Transverse colon (tissue), 4 donors: ENCODE measurements around the gene MAPK8IP2. TPM values are rescaled to one million over a fixed set of nuclear protein-coding genes. Genes with fewer than 3 reads are reported as not detected.
A peak's percentile ranks its signal among the peaks of the same experiment; 100 is the strongest.
"Not testable (repeated sequence)": the region's sequence is repeated elsewhere in the genome, so short reads cannot be mapped to it uniquely, and the experiment has no call there.

Experiments
- DNase-seq: peaks from one replicate; pipeline ENCODE4 v3.0.0-alpha.2; 2019
- H3K27ac ChIP-seq, 4 donors: fragments of 200-600 bp; sonication (generic); 2 replicates each; pipeline ENCODE4 v1.5.1; 2016 to 2018; ENCODE audit warnings: inconsistent platforms in 4 of 4
- H3K27me3 ChIP-seq: fragments of 200-600 bp; sonication (generic); 2 replicates; pipeline ENCODE4 v1.5.1; 2017; ENCODE audit warnings: inconsistent platforms
- H3K36me3 ChIP-seq, 4 donors: fragments of 200-600 bp; sonication (generic); 2 replicates each; pipeline ENCODE4 v1.5.1; 2017 to 2019; ENCODE audit warnings: inconsistent platforms in 4 of 4
- H3K4me1 ChIP-seq, 4 donors: fragments of 200-600 bp; sonication (generic); 2 replicates each; pipeline ENCODE4 v1.5.1; 2017 to 2020; ENCODE audit warnings: inconsistent platforms in 4 of 4
- H3K4me3 ChIP-seq, 4 donors: fragments of 200-600 bp; sonication (generic); 1 replicate in 1 of 4; 2 replicates in 3 of 4; pipeline versions ENCODE4 v1.5.1 to v1.6.1; 2017 to 2019; ENCODE audit warnings: inconsistent platforms in 4 of 4
- H3K9me3 ChIP-seq, 2 donors: fragments of 200-600 bp; sonication (generic); 2 replicates each; pipeline ENCODE4 v1.5.1; 2017 to 2019; ENCODE audit warnings: inconsistent platforms in 2 of 2
- CTCF ChIP-seq, 5 experiments: fragments of 200-600 bp in 3 of 5; fragments of 450-650 bp in 2 of 5; sonication (generic) in 3 of 5; IDR thresholded peaks; 1 replicate in 2 of 5; 2 replicates in 3 of 5; pipeline ENCODE4 v1.5.1; 2016 to 2017; ENCODE audit warnings: antibody characterized with exemption in 5 of 5, inconsistent platforms in 3 of 5, mild to moderate bottlenecking in 2 of 5, moderate library complexity in 1 of 5
- EP300 ChIP-seq: sonication (generic); formaldehyde crosslinking; IDR thresholded peaks from one replicate; pipeline ENCODE4 v1.6.1; 2017; ENCODE audit warnings: antibody characterized with exemption, low read depth
- POLR2A ChIP-seq: fragments of 450-650 bp; IDR thresholded peaks from one replicate; pipeline ENCODE4 v1.6.1; 2016; ENCODE audit warnings: antibody characterized with exemption, mild to moderate bottlenecking, moderate library complexity
- POLR2AphosphoS5 ChIP-seq, 3 donors: sonication (generic); formaldehyde crosslinking; IDR thresholded peaks; one replicate each; pipeline ENCODE4 v1.6.1; 2016; ENCODE audit warnings: antibody characterized with exemption in 3 of 3
- WGBS, 2 donors: methylation state at CpG; one replicate each; pipeline ENCODE4 v1.1.5; 2018; ENCODE audit warnings: low coverage in 1 of 2; 5-methylcytosine and 5-hydroxymethylcytosine counted together
- in situ Hi-C, 4 donors: fragments of 200-750 bp; cut with MboI; loops; one replicate each; pipeline versions ENCODE4 v1.15.0 to v1.15.1; 2017; ENCODE audit warnings: low sequenced_read_pairs in 3 of 4, low pct_ligation_motif_present in 1 of 4, low pct_unique_long_range_greater_than_20kb in 1 of 4
- intact Hi-C: fragments of 100-400 bp; cut with DNase I; formaldehyde crosslinking; loops from one replicate; pipeline ENCODE4 v1.15.1; 2023; ENCODE audit warnings: low total_unique reads
- total RNA-seq, 4 donors: library from RNA; depleted of rRNA; stranded (reverse); fragments of >200 nt; gene quantifications; one replicate each; pipeline ENCODE4 v1.1.0, GENCODE V29; 2016

MAPK8IP2 gene
- total RNA-seq, 4 donors from 2014 or later = 1.1 to 3.4 (median 1.8) TPM

- 62 to 64% methylated on average over 4 to 23 of the region's 23 CpGs for WGBS, 2 donors
- in situ Hi-C loops = no loop called here
- intact Hi-C loops = no loop called here
These were observed 55.8 kb downstream of the MAPK8IP2 start for GRCh38 chr22:50656122-50657070.

GRCh38 chr22:50657925-50658324 is 57.3 kb downstream of the MAPK8IP2 start:
- no peaks in the 10 kb centered on the region for H3K36me3 ChIP-seq
- H3K4me3 ChIP-seq = no peak overlapping the region
- H3K27ac ChIP-seq = no peak overlapping the region
- in situ Hi-C loops = no loop called here
- 70 to 90% methylated on average over 2 to 4 of the region's 4 CpGs for WGBS, 2 donors
- no peaks in the 10 kb centered on the region for H3K4me1 ChIP-seq
- intact Hi-C loops = no loop called here
- no peak for DNase-seq
- H3K27me3 ChIP-seq = peaks cover 41% of the 10 kb centered on the region
- TF ChIP-seq EP300 (no peak), POLR2A (no peak), CTCF (IDR thresholded peaks at IDR 0.05) (no peak), POLR2AphosphoS5 (IDR thresholded peaks at IDR 0.05) (no peak)
- H3K9me3 ChIP-seq = no peaks in the 10 kb centered on the region

More at GRCh38 chr22:50656122-50657070, 55.8 kb downstream of the MAPK8IP2 start:
- Histone ChIP-seq H3K9me3 (no peaks in the 10 kb centered on the region), H3K4me3 (no peak overlapping the region), H3K27me3 (peaks cover 36% of the 10 kb centered on the region), H3K27ac (peak overlapping the region in 3 of 4 donors; percentile 4 to 25 (median 17)), H3K4me1 (no peaks in the 10 kb centered on the region), H3K36me3 (no peaks in the 10 kb centered on the region)
- TF ChIP-seq POLR2A (no peak), EP300 (no peak), CTCF (IDR thresholded peaks at IDR 0.05) (no peak), POLR2AphosphoS5 (IDR thresholded peaks at IDR 0.05) (no peak)
- no peak for DNase-seq

GRCh38 chr22:50659711-50660110 is 59.1 kb downstream of the MAPK8IP2 start:
- in situ Hi-C loops, H3K36me3 ChIP-seq, H3K4me3 ChIP-seq, H3K27ac ChIP-seq, H3K4me1 ChIP-seq, intact Hi-C loops, DNase-seq, H3K9me3 ChIP-seq: not testable (repeated sequence)
- 85 to 89% methylated on average over 3 to 7 of the region's 7 CpGs for WGBS, 2 donors
- peaks cover 39% of the 10 kb centered on the region for H3K27me3 ChIP-seq

GRCh38 chr22:50660306-50660705 is 59.7 kb downstream of the MAPK8IP2 start:
- H3K27me3 ChIP-seq = peaks cover 33% of the 10 kb centered on the region
- H3K9me3 ChIP-seq = no peaks in the 10 kb centered on the region
- in situ Hi-C loops = no loop called here
- no peak overlapping the region for H3K4me3 ChIP-seq
- intact Hi-C loops = no loop called here
- H3K36me3 ChIP-seq = no peaks in the 10 kb centered on the region
- DNase-seq = no peak
- no peaks in the 10 kb centered on the region for H3K4me1 ChIP-seq
- H3K27ac ChIP-seq = no peak overlapping the region
- TF ChIP-seq POLR2AphosphoS5 (IDR thresholded peaks at IDR 0.05) (no peak), EP300 (no peak), POLR2A (no peak), CTCF (IDR thresholded peaks at IDR 0.05) (no peak)

Other genes starting within 250 kb of the MAPK8IP2 start
- 100 to 1,000 TPM in 2 of 4 donors, 10 to 100 TPM in 2; 59.9 to 241 (median 108) TPM for gene SBF1, start 125.8 kb upstream of the MAPK8IP2 start, total RNA-seq
- gene ADM2, start 119.2 kb upstream of the MAPK8IP2 start, total RNA-seq = 1 to 10 TPM in 3 of 4 donors, under 1 TPM in 1; 0.75 to 5.4 (median 1.2) TPM
- gene MIOX, start 113.9 kb upstream of the MAPK8IP2 start, total RNA-seq = not detected
- gene LMF2, start 93.1 kb upstream of the MAPK8IP2 start, total RNA-seq = 100 to 1,000 TPM in 1 of 4 donors, 10 to 100 TPM in 3; 54.0 to 119 (median 79.9) TPM
- 10 to 100 TPM; 26.5 to 64.7 (median 41.6) TPM for gene NCAPH2, start 92.6 kb upstream of the MAPK8IP2 start, total RNA-seq
- gene SCO2, start 75.2 kb upstream of the MAPK8IP2 start, total RNA-seq = 10 to 100 TPM in 1 of 4 donors, 1 to 10 TPM in 2, not detected in 1; 5.1 to 63.6 (median 5.9) TPM
- 10 to 100 TPM; 27.5 to 60.7 (median 32.2) TPM for gene TYMP, start 70.8 kb upstream of the MAPK8IP2 start, total RNA-seq
- gene KLHDC7B, start 54.9 kb upstream of the MAPK8IP2 start, total RNA-seq = 1 to 10 TPM in 1 of 4 donors, under 1 TPM in 2, not detected in 1; 0.14 to 1.5 (median 0.32) TPM
- not detected for gene SYCE3, start 37.9 kb upstream of the MAPK8IP2 start, total RNA-seq
- gene CPT1B, start 22.4 kb upstream of the MAPK8IP2 start, total RNA-seq = 100 to 1,000 TPM in 1 of 4 donors, 10 to 100 TPM in 3; 34.2 to 111 (median 37.6) TPM
- gene CHKB, start 17.9 kb upstream of the MAPK8IP2 start, total RNA-seq = 100 to 1,000 TPM in 1 of 4 donors, 10 to 100 TPM in 3; 74.8 to 232 (median 86.1) TPM
- gene ARSA, start 27.4 kb downstream of the MAPK8IP2 start, total RNA-seq = 100 to 1,000 TPM in 2 of 4 donors, 10 to 100 TPM in 2; 81.2 to 253 (median 99.1) TPM
- 10 to 100 TPM in 1 of 4 donors, 1 to 10 TPM in 3; 2.7 to 30.3 (median 6.3) TPM for gene SHANK3, start 72.0 kb downstream of the MAPK8IP2 start, total RNA-seq
- gene ACR, start 137.4 kb downstream of the MAPK8IP2 start, total RNA-seq = not detected
- gene RABL2B, start 182.8 kb downstream of the MAPK8IP2 start, total RNA-seq = 10 to 100 TPM in 3 of 4 donors, 1 to 10 TPM in 1; 7.8 to 18.2 (median 13.2) TPM